AG09319 (cell line): ENCODE data around the gene MRPL39.

Experiments used
- DNase-seq: peaks from one replicate; pipeline ENCODE4 v3.0.0-alpha.2; 2010; ENCODE audit warnings: low read depth; ENCODE audit errors: extremely low read depth
- CTCF ChIP-seq: IDR thresholded peaks from 2 replicates; pipeline ENCODE4 v1.5.1; 2011; ENCODE audit warnings: low read depth, mild to moderate bottlenecking, inconsistent platforms, low read length, moderate library complexity

The MRPL39 gene

GRCh38 chr21:25573409-25574206, 33.7 kb downstream of the MRPL39 start:
- peak; percentile 52 for DNase-seq
- no peak; the same call in 1 of the 2 replicates for TF ChIP-seq CTCF

GRCh38 chr21:25572861-25573310, 34.4 kb downstream of the MRPL39 start:
- TF ChIP-seq CTCF = no peak
- DNase-seq = no peak

GRCh38 chr21:25571726-25572121, 35.6 kb downstream of the MRPL39 start:
- no peak for DNase-seq
- no peak for TF ChIP-seq CTCF

GRCh38 chr21:25569711-25570110, 37.6 kb downstream of the MRPL39 start:
- no peak for TF ChIP-seq CTCF
- no peak for DNase-seq

- DNase-seq = no peak
- TF ChIP-seq CTCF = no peak
These were observed 38.2 kb downstream of the MRPL39 start for GRCh38 chr21:25569084-25569483.

GRCh38 chr21:25568246-25568645, 39.0 kb downstream of the MRPL39 start:
- no peak for DNase-seq
- TF ChIP-seq CTCF = no peak

- no peak for DNase-seq
- no peak for TF ChIP-seq CTCF
These were observed 39.8 kb downstream of the MRPL39 start for GRCh38 chr21:25567472-25567871.
